GM19438 (cell line): ENCODE data around the gene SETD6.

ENCODE experiments used
- ATAC-seq: cut with Tn5 transposase; IDR thresholded peaks from one replicate; pipeline ENCODE4 v1.9.1; 2021; ENCODE audit warnings: low read depth; ENCODE audit not compliant: unreplicated experiment

Gene SETD6

DNA sequence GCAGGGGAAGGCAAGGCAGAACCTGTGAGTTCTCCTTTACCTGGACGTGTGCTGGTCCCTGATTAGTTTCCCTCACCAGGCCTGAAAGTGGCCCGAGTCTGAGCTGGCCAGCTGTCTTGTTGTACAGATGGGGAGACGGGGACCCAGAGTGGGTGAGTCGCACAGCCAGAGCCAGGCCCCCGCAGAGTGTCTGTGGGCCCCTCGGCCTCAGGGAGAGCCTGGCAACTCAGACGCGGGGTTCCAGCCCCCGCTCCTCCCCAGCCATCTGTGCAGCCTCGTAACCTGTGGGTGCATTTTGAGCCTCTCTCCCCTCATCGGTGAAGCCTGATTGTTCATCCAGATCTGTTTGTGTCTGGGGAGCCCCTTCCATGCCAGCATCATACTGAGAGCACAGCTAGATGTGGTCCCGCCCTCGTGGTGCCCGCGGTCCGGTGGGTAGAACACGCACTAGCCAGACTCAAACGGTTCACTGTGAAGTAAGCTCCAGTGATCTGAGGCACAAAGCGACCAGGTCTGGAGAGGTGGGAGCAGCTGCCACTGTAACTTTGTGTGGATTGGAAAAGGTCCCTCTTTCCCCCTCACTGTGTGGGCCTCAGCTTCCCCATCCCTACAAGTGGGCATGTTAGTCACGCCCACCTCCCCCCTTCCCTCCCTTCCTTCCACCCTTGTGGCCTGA lies 21.4 kb upstream of the SETD6 start:
- ATAC-seq = no peak

- peak; percentile 64 for ATAC-seq
Measured at GRCh38 chr16:58494981-58495520, 20.3 kb upstream of the SETD6 start.

GRCh38 chr16:58495521-58496331 lies 19.6 kb upstream of the SETD6 start:
- no peak for ATAC-seq

DNA sequence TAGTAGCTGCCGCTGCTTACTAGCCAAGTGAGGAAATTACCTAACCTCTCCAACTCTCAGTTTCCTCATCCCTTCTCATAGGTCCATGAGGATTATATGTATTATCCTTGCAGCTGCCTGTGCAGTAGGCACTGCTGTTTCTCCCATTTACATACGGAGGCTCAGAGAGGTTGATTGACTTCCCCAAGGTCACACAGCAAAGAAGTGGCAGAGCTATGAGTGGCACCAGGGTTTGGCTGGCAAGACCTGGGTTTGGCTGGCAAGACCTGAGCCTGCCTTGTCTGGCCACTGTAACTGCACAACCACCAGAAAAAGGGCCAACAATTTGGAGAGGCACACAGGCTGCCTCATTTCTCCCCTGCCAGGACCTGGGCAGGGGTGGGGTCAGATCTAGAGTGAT lies 17.8 kb upstream of the SETD6 start:
- no peak for ATAC-seq

GRCh38 chr16:58497935-58498334 lies 17.4 kb upstream of the SETD6 start:
- no peak for ATAC-seq

- ATAC-seq = no peak
Measured at GRCh38 chr16:58498341-58499091, 16.8 kb upstream of the SETD6 start.

DNA sequence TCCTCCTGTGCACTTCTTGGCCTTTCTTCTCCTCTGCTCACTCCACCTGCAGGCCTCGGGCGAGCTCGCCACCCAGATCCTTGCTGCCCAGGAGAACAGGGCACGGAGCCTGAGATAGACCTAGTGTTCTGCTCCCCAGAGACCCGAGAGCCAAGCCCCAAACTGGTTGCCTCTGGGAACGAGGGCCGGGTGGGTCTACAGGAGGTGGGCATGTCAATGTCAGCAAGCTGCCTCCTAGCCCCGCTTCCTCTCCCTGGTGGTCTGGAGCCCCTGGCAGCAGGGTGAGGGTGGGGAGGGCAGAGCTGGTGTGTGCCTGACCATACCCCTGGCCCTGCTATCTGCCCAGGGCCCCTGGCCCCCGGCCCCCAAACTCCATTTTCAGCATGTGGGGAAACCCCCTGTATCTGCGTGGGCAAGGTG lies 16.2 kb upstream of the SETD6 start:
- ATAC-seq = no peak

GRCh38 chr16:58499615-58500351 lies 15.5 kb upstream of the SETD6 start, which contains the start of gene NDRG4:
Gene NDRG4, plus strand, starts transcription at chr16:58500143. Its CDS starts 106 bp downstream, at chr16:58500249.
- ATAC-seq = peak; percentile 56

GRCh38 chr16:58500430-58501241 lies 14.7 kb upstream of the SETD6 start:
- no peak for ATAC-seq

- no peak for ATAC-seq
Measured at GRCh38 chr16:58501242-58502131, 13.8 kb upstream of the SETD6 start.

GRCh38 chr16:58502217-58502921 lies 12.9 kb upstream of the SETD6 start:
- ATAC-seq = no peak

- no peak for ATAC-seq
Measured at GRCh38 chr16:58503166-58503862, 12.0 kb upstream of the SETD6 start.

DNA sequence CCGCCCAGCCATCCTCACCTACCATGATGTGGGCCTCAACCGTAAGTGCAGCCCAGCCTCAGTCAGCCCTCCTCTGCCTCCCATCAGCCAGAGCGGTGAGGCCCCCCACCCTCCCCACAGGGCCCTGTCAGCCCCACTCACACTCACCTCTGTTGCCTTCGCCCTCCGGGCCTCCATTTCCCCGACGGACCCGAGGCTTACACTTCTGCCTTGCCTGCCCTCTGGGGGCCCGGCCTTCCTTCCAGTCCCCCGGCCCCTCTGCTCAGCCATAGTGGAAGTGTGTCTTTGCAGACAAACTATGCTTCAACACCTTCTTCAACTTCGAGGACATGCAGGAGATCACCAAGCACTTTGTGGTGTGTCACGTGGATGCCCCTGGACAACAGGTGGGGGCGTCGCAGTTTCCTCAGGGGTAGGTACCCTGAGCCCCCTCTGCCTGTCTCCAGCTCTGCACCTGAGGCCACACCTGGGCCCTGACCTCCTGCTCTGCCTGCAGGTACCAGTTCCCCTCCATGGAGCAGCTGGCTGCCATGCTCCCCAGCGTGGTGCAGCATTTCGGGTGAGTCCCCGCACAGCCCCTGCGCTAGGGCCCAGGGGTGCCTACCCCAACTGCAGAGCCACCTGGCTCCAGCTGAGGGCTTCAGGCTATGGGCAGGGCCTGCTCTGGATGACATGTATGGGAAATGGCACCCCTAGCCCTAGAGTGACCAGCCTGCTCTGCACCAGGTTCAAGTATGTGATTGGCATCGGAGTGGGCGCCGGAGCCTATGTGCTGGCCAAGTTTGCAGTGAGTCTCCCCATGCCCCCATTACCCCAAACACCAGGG lies 11.2 kb upstream of the SETD6 start:
- no peak for ATAC-seq

GRCh38 chr16:58506241-58507194 lies 8.8 kb upstream of the SETD6 start:
- ATAC-seq = no peak

- ATAC-seq = no peak
Measured at GRCh38 chr16:58507195-58507962, 7.9 kb upstream of the SETD6 start.
